Mesenchymal stem cell (in vitro differentiated cells and primary cell): Measurements from ENCODE around the gene CHL1.

Experiments used
- DNase-seq: peaks from one replicate; pipeline ENCODE4 v3.0.0-alpha.2; 2013
- H2AFZ ChIP-seq: one replicate; pipeline ENCODE4 v1.6.1; 2013; ENCODE audit warnings: low read depth, mild to moderate bottlenecking, control low read depth, inconsistent platforms, low read length, moderate library complexity
- H2AK5ac ChIP-seq: 2 replicates; pipeline ENCODE4 v1.6.1; 2013; ENCODE audit warnings: low read length, moderate library complexity, mild to moderate bottlenecking, inconsistent platforms; ENCODE audit not compliant: severe bottlenecking
- H2BK120ac ChIP-seq: one replicate; pipeline ENCODE4 v1.6.1; 2013; ENCODE audit warnings: low read depth, mild to moderate bottlenecking, inconsistent platforms, low read length, moderate library complexity
- H2BK12ac ChIP-seq, 2 experiments: one replicate each; pipeline ENCODE4 v1.6.1; 2013; ENCODE audit warnings: inconsistent platforms in 2 of 2, low read length in 2 of 2, mild to moderate bottlenecking in 2 of 2, moderate library complexity in 2 of 2, control low read depth in 1 of 2
- H2BK15ac ChIP-seq: one replicate; pipeline ENCODE4 v1.6.1; 2013; ENCODE audit warnings: mild to moderate bottlenecking, low read depth, inconsistent platforms; ENCODE audit not compliant: poor library complexity, severe bottlenecking
- H2BK5ac ChIP-seq: 2 replicates; pipeline ENCODE4 v1.6.1; 2013; ENCODE audit warnings: low read depth, mild to moderate bottlenecking, low read length, control low read depth, inconsistent platforms; ENCODE audit not compliant: poor library complexity, severe bottlenecking
- H3K14ac ChIP-seq, 2 experiments: one replicate each; pipeline ENCODE4 v1.6.1; 2013; ENCODE audit warnings: inconsistent platforms in 2 of 2, low read length in 2 of 2, control low read depth in 1 of 2, mild to moderate bottlenecking in 1 of 2, moderate library complexity in 1 of 2
- H3K18ac ChIP-seq, 2 experiments: one replicate each; pipeline ENCODE4 v1.6.1; 2013; ENCODE audit warnings: inconsistent platforms in 2 of 2, low read length in 2 of 2, control low read depth in 1 of 2, low read depth in 1 of 2, mild to moderate bottlenecking in 1 of 2
- H3K23ac ChIP-seq, 2 experiments: one replicate each; pipeline ENCODE4 v1.6.1; 2013; ENCODE audit warnings: inconsistent platforms in 2 of 2, low read length in 2 of 2, mild to moderate bottlenecking in 2 of 2, moderate library complexity in 2 of 2, control low read depth in 1 of 2
- H3K27ac ChIP-seq: 2 replicates; pipeline ENCODE4 v1.5.1; 2013; ENCODE audit warnings: mild to moderate bottlenecking, moderate library complexity, low read length, control low read depth, inconsistent platforms; ENCODE audit not compliant: poor library complexity, severe bottlenecking
- H3K27me3 ChIP-seq, 2 experiments: 2 replicates each; pipeline versions ENCODE4 v1.6.1 to v1.7.0; 2013; ENCODE audit warnings: low read length in 2 of 2, mild to moderate bottlenecking in 2 of 2, moderate library complexity in 2 of 2, control low read depth in 1 of 2, inconsistent platforms in 1 of 2; ENCODE audit not compliant: control insufficient read depth in 1 of 2, insufficient read depth in 1 of 2
- H3K36me3 ChIP-seq, 2 experiments: 2 replicates each; pipeline versions ENCODE4 v1.6.1 to v1.7.0; 2013; ENCODE audit warnings: low read length in 2 of 2, control low read depth in 1 of 2, inconsistent platforms in 1 of 2, low read depth in 1 of 2, mild to moderate bottlenecking in 1 of 2; ENCODE audit not compliant: insufficient read depth in 2 of 2, control insufficient read depth in 1 of 2
- H3K4ac ChIP-seq, 2 experiments: one replicate each; pipeline ENCODE4 v1.6.1; 2013; ENCODE audit warnings: inconsistent platforms in 2 of 2, low read length in 2 of 2, mild to moderate bottlenecking in 2 of 2, moderate library complexity in 2 of 2, control low read depth in 1 of 2, low read depth in 1 of 2
- H3K4me1 ChIP-seq: 2 replicates; pipeline ENCODE4 v1.6.1; 2013; ENCODE audit warnings: low read depth, low read length, control low read depth; ENCODE audit not compliant: control insufficient read depth, insufficient read depth
- H3K4me2 ChIP-seq: 2 replicates; pipeline ENCODE4 v1.6.1; 2013; ENCODE audit warnings: low read length, mild to moderate bottlenecking, inconsistent platforms; ENCODE audit not compliant: poor library complexity, severe bottlenecking
- H3K4me3 ChIP-seq, 2 experiments: 2 replicates each; pipeline versions ENCODE4 v1.5.1 to v1.7.0; 2013; ENCODE audit warnings: low read length in 2 of 2, mild to moderate bottlenecking in 2 of 2, control low read depth in 1 of 2, low read depth in 1 of 2; ENCODE audit not compliant: insufficient read depth in 1 of 2
- H3K79me1 ChIP-seq: replicated peaks from 2 replicates; pipeline ENCODE4 v1.6.1; 2013; ENCODE audit warnings: mild to moderate bottlenecking, control low read depth, low read length, inconsistent platforms; ENCODE audit not compliant: poor library complexity, severe bottlenecking
- H3K9ac ChIP-seq: 2 replicates; pipeline ENCODE4 v1.7.0; 2013; ENCODE audit warnings: mild to moderate bottlenecking, low read length, moderate library complexity
- H3K9me3 ChIP-seq: 2 replicates; pipeline ENCODE4 v1.7.0; 2013; ENCODE audit warnings: mild to moderate bottlenecking, low read length; ENCODE audit not compliant: control insufficient read depth
- H4K8ac ChIP-seq: one replicate; pipeline ENCODE4 v1.6.1; 2013; ENCODE audit warnings: inconsistent platforms, mild to moderate bottlenecking, low read length, moderate library complexity
- H4K91ac ChIP-seq: one replicate; pipeline ENCODE4 v1.6.1; 2013; ENCODE audit warnings: mild to moderate bottlenecking, low read length, inconsistent platforms
- WGBS: methylation state at CpG from one replicate; pipeline ENCODE4 v1.1.7; 2013; ENCODE audit warnings: mixed read lengths; 5-methylcytosine and 5-hydroxymethylcytosine counted together

The CHL1 gene

GRCh38 chr3:270688-271087, 74.1 kb downstream of the CHL1 start:
- Histone ChIP-seq H2AFZ (no peak overlapping the region), H2AK5ac (no peak overlapping the region), H3K9me3 (no peaks in the 10 kb centered on the region), H3K23ac (no peak overlapping the region), H3K4me3 (no peak overlapping the region), H3K79me1 (no peaks in the 10 kb centered on the region), H3K4me2 (no peak overlapping the region), H4K8ac (no peak overlapping the region), H3K4me1 (no peaks in the 10 kb centered on the region), H3K4ac (no peak overlapping the region), H3K14ac (no peak overlapping the region), H2BK12ac (no peak overlapping the region), H3K9ac (no peak overlapping the region), H3K27ac (no peak overlapping the region), H3K36me3 (no peaks in the 10 kb centered on the region), H2BK15ac (no peak overlapping the region), H2BK5ac (no peak overlapping the region), H4K91ac (no peak overlapping the region), H3K27me3 (no peaks in the 10 kb centered on the region), H3K18ac (no peak overlapping the region), H2BK120ac (no peak overlapping the region)
- 69% methylated on average over 2 of the region's 2 CpGs for WGBS
- DNase-seq = no peak

GRCh38 chr3:274927-275326, 78.4 kb downstream of the CHL1 start:
- Histone ChIP-seq H2BK12ac (no peak overlapping the region), H3K9ac (no peak overlapping the region), H3K79me1 (no peaks in the 10 kb centered on the region), H3K23ac (no peak overlapping the region), H2BK5ac (no peak overlapping the region), H3K14ac (no peak overlapping the region), H4K8ac (no peak overlapping the region), H2AK5ac (no peak overlapping the region), H3K27ac (no peak overlapping the region), H2AFZ (no peak overlapping the region), H3K4ac (no peak overlapping the region), H3K27me3 (no peaks in the 10 kb centered on the region), H3K18ac (no peak overlapping the region), H4K91ac (no peak overlapping the region), H3K4me2 (no peak overlapping the region), H2BK120ac (no peak overlapping the region), H3K4me1 (no peaks in the 10 kb centered on the region), H2BK15ac (no peak overlapping the region), H3K36me3 (no peaks in the 10 kb centered on the region), H3K4me3 (no peak overlapping the region), H3K9me3 (no peaks in the 10 kb centered on the region)
- whole genome bisulfite sequencing = 38% methylated on average over 2 of the region's 2 CpGs
- DNase-seq = no peak

- H3K9me3 ChIP-seq = peaks cover 8% of the 10 kb centered on the region
- no peak overlapping the region for H2AFZ ChIP-seq
- no peaks in the 10 kb centered on the region for H3K4me1 ChIP-seq
- H3K4me3 ChIP-seq = no peak overlapping the region
- no peak overlapping the region for H2BK15ac ChIP-seq
- 92% methylated on average over 1 of the region's 1 CpG for WGBS
- H3K4ac ChIP-seq = no peak overlapping the region
- no peaks in the 10 kb centered on the region for H3K36me3 ChIP-seq
- no peaks in the 10 kb centered on the region for H3K79me1 ChIP-seq
- H3K27me3 ChIP-seq = no peaks in the 10 kb centered on the region
- H2BK120ac ChIP-seq = no peak overlapping the region
- no peak overlapping the region for H3K9ac ChIP-seq
- H4K91ac ChIP-seq = no peak overlapping the region
- no peak overlapping the region for H2AK5ac ChIP-seq
- H3K18ac ChIP-seq = no peak overlapping the region
- no peak overlapping the region for H3K23ac ChIP-seq
- DNase-seq = no peak
- no peak overlapping the region for H3K4me2 ChIP-seq
- H4K8ac ChIP-seq = no peak overlapping the region
- H2BK5ac ChIP-seq = no peak overlapping the region
- no peak overlapping the region for H3K27ac ChIP-seq
- no peak overlapping the region for H2BK12ac ChIP-seq
- no peak overlapping the region for H3K14ac ChIP-seq
These were observed 81.3 kb downstream of the CHL1 start for GRCh38 chr3:277873-278272.

GRCh38 chr3:278300-279064, 81.9 kb downstream of the CHL1 start:
- Histone ChIP-seq H3K4me3 (no peak overlapping the region), H2BK12ac (no peak overlapping the region), H3K27me3 (no peaks in the 10 kb centered on the region), H4K91ac (no peak overlapping the region), H3K36me3 (no peaks in the 10 kb centered on the region), H2AK5ac (no peak overlapping the region), H3K18ac (no peak overlapping the region), H2BK15ac (no peak overlapping the region), H3K9ac (no peak overlapping the region), H2BK5ac (no peak overlapping the region), H3K4me2 (no peak overlapping the region), H4K8ac (no peak overlapping the region), H2BK120ac (no peak overlapping the region), H3K9me3 (peaks cover 13% of the 10 kb centered on the region), H3K23ac (no peak overlapping the region), H2AFZ (no peak overlapping the region), H3K79me1 (no peaks in the 10 kb centered on the region), H3K4ac (no peak overlapping the region), H3K14ac (no peak overlapping the region), H3K27ac (no peak overlapping the region), H3K4me1 (no peaks in the 10 kb centered on the region)
- 73% methylated on average over 12 of the region's 12 CpGs for WGBS
- DNase-seq = no peak
